HL-60 (cell line): ENCODE data around the gene TCL1B.
"Not testable (repeated sequence)": the region's sequence is repeated elsewhere in the genome, so short reads cannot be mapped to it uniquely, and the experiment has no call there.

Experiments used
- DNase-seq, 2 experiments: peaks; one replicate each; pipeline ENCODE4 v3.0.0-alpha.2; 2010 to 2020; ENCODE audit warnings: low read depth in 1 of 2, low spot score in 1 of 2
- H3K27ac ChIP-seq: fragments of 250-450 bp; sonication (Bioruptor Pico); replicated peaks from 2 replicates; pipeline ENCODE4 v1.5.1; 2020; ENCODE audit warnings: mild to moderate bottlenecking, moderate library complexity
- H3K27me3 ChIP-seq: fragments of 250-450 bp; sonication (Bioruptor Pico); 2 replicates; pipeline ENCODE4 v1.5.1; 2021; ENCODE audit warnings: mild to moderate bottlenecking, moderate library complexity; ENCODE audit not compliant: insufficient read depth, poor library complexity, severe bottlenecking
- H3K4me3 ChIP-seq: replicated peaks from 2 replicates; pipeline ENCODE4 v1.5.1; 2011; ENCODE audit warnings: mild to moderate bottlenecking, control low read depth, low read length; ENCODE audit not compliant: insufficient read depth
- GABPA ChIP-seq: IDR thresholded peaks from 2 replicates; pipeline ENCODE4 v1.6.1; 2012; ENCODE audit warnings: low read depth
- POLR2AphosphoS5 ChIP-seq: IDR thresholded peaks from 2 replicates; pipeline ENCODE4 v1.6.1; 2012; ENCODE audit warnings: low read depth
- SPI1 ChIP-seq: IDR thresholded peaks from 2 replicates; pipeline ENCODE4 v1.6.1; 2012; ENCODE audit warnings: low read depth, mild to moderate bottlenecking, borderline replicate concordance
- TF ChIP-seq, protein P1 (sequence below): IDR thresholded peaks from 2 replicates; pipeline ENCODE4 v1.6.1; 2012; ENCODE audit warnings: low read depth; ENCODE audit not compliant: insufficient replicate concordance
- TF ChIP-seq, protein P2 (sequence below): IDR thresholded peaks from one replicate; pipeline ENCODE4 v1.5.1; 2011; ENCODE audit warnings: low read length, control low read depth, inconsistent platforms; ENCODE audit not compliant: insufficient read depth

The TCL1B gene

GRCh38 chr14:95727056-95727700 is 41.0 kb downstream of the TCL1B start:
- no peak for DNase-seq
- no peak overlapping the region for H3K27ac ChIP-seq

DNA sequence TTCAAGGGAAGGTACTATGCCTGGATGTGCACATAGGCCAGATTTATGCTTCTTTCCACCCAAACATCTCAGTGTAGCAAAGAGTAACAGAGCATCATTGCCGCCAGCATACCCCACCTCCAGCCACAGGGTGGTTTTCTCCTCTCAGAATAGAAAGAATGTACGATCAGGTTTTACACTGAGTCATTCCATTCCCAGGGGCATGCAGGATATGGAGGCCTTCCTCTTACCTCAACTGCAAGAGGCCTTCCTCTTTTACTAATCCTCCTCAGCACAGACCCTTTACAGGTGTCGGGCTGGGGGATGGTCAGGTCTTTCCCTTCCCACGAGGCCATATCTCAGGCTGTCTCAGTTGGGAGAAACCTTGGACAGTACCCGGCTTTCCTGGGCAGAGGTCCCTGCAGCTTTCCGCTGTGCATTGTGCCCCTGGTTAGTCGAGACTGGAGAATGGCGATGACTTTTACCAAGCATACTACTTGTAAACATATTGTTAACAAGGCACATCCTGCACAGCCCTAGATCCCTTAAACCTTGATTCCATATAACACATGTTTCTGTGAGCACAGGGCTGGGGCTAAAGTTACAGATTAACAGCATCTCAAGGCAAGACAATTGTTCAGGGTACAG is 43.3 kb downstream of the TCL1B start:
- DNase-seq, H3K4me3 ChIP-seq, H3K27me3 ChIP-seq, H3K27ac ChIP-seq: not testable (repeated sequence)
- TF ChIP-seq, protein P1, sequence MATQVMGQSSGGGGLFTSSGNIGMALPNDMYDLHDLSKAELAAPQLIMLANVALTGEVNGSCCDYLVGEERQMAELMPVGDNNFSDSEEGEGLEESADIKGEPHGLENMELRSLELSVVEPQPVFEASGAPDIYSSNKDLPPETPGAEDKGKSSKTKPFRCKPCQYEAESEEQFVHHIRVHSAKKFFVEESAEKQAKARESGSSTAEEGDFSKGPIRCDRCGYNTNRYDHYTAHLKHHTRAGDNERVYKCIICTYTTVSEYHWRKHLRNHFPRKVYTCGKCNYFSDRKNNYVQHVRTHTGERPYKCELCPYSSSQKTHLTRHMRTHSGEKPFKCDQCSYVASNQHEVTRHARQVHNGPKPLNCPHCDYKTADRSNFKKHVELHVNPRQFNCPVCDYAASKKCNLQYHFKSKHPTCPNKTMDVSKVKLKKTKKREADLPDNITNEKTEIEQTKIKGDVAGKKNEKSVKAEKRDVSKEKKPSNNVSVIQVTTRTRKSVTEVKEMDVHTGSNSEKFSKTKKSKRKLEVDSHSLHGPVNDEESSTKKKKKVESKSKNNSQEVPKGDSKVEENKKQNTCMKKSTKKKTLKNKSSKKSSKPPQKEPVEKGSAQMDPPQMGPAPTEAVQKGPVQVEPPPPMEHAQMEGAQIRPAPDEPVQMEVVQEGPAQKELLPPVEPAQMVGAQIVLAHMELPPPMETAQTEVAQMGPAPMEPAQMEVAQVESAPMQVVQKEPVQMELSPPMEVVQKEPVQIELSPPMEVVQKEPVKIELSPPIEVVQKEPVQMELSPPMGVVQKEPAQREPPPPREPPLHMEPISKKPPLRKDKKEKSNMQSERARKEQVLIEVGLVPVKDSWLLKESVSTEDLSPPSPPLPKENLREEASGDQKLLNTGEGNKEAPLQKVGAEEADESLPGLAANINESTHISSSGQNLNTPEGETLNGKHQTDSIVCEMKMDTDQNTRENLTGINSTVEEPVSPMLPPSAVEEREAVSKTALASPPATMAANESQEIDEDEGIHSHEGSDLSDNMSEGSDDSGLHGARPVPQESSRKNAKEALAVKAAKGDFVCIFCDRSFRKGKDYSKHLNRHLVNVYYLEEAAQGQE = peak; percentile 32

More at GRCh38 chr14:95727056-95727700, 41.0 kb downstream of the TCL1B start:
- H3K4me3 ChIP-seq = no peak overlapping the region
- H3K27me3 ChIP-seq = no peaks in the 10 kb centered on the region
- TF ChIP-seq, protein P2, sequence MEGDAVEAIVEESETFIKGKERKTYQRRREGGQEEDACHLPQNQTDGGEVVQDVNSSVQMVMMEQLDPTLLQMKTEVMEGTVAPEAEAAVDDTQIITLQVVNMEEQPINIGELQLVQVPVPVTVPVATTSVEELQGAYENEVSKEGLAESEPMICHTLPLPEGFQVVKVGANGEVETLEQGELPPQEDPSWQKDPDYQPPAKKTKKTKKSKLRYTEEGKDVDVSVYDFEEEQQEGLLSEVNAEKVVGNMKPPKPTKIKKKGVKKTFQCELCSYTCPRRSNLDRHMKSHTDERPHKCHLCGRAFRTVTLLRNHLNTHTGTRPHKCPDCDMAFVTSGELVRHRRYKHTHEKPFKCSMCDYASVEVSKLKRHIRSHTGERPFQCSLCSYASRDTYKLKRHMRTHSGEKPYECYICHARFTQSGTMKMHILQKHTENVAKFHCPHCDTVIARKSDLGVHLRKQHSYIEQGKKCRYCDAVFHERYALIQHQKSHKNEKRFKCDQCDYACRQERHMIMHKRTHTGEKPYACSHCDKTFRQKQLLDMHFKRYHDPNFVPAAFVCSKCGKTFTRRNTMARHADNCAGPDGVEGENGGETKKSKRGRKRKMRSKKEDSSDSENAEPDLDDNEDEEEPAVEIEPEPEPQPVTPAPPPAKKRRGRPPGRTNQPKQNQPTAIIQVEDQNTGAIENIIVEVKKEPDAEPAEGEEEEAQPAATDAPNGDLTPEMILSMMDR = no peak
- no peak for TF ChIP-seq SPI1
- no peak for TF ChIP-seq POLR2AphosphoS5
- TF ChIP-seq, protein P1 = no peak
- TF ChIP-seq GABPA = no peak

GRCh38 chr14:95730126-95730525 is 43.9 kb downstream of the TCL1B start:
- Histone ChIP-seq H3K27ac (no peak overlapping the region), H3K27me3 (no peaks in the 10 kb centered on the region), H3K4me3 (no peak overlapping the region)
- DNase-seq = no peak
- TF ChIP-seq, protein P1 = no peak

- Histone ChIP-seq H3K4me3 (no peak overlapping the region), H3K27ac (no peak overlapping the region), H3K27me3 (no peaks in the 10 kb centered on the region)
- TF ChIP-seq, protein P2 = no peak
- TF ChIP-seq GABPA (no peak), SPI1 (no peak), POLR2AphosphoS5 (no peak)
- TF ChIP-seq, protein P1 = no peak
- no peak for DNase-seq
Measured at GRCh38 chr14:95733212-95733611, 47.0 kb downstream of the TCL1B start.
